HG03457 (cell line): ENCODE results near the gene ALDH1L1.

Source experiments
- ATAC-seq: cut with Tn5 transposase; IDR thresholded peaks from one replicate; pipeline ENCODE4 v1.9.1; 2021; ENCODE audit warnings: moderate number of reproducible peaks; ENCODE audit not compliant: unreplicated experiment

The ALDH1L1 gene

GRCh38 chr3:126155819-126156218 lies 24.6 kb downstream of the ALDH1L1 start:
- no peak for ATAC-seq

- no peak for ATAC-seq
Observed at GRCh38 chr3:126155280-126155640, 25.1 kb downstream of the ALDH1L1 start.

GRCh38 chr3:126154391-126155279 lies 25.8 kb downstream of the ALDH1L1 start:
- no peak for ATAC-seq

- ATAC-seq: no peak
Observed at GRCh38 chr3:126153695-126154360, 26.6 kb downstream of the ALDH1L1 start.

- no peak for ATAC-seq
Observed at GRCh38 chr3:126152901-126153694, 27.3 kb downstream of the ALDH1L1 start.

- no peak for ATAC-seq
Observed at GRCh38 chr3:126152458-126152857, 27.9 kb downstream of the ALDH1L1 start.

GRCh38 chr3:126151562-126152302 lies 28.7 kb downstream of the ALDH1L1 start:
- ATAC-seq: no peak

- ATAC-seq: no peak
Observed at GRCh38 chr3:126149960-126150515, 30.3 kb downstream of the ALDH1L1 start.

- no peak for ATAC-seq
Observed at GRCh38 chr3:126149256-126149902, 31.0 kb downstream of the ALDH1L1 start.

GRCh38 chr3:126147932-126148683 lies 32.3 kb downstream of the ALDH1L1 start:
- ATAC-seq: no peak

GRCh38 chr3:126147147-126147931 lies 33.0 kb downstream of the ALDH1L1 start:
- no peak for ATAC-seq

- ATAC-seq: no peak
Observed at GRCh38 chr3:126146525-126147146, 33.8 kb downstream of the ALDH1L1 start.

- no peak for ATAC-seq
Observed at GRCh38 chr3:126146034-126146433, 34.4 kb downstream of the ALDH1L1 start.

GRCh38 chr3:126142652-126143051 lies 37.7 kb downstream of the ALDH1L1 start:
- ATAC-seq: no peak

GRCh38 chr3:126137490-126138130 lies 42.8 kb downstream of the ALDH1L1 start:
- ATAC-seq: no peak

- no peak for ATAC-seq
Observed at GRCh38 chr3:126136428-126137220, 43.8 kb downstream of the ALDH1L1 start.
